ENCODE data around the gene CCIN. TPM values are rescaled to one million over a fixed set of nuclear protein-coding genes. Genes with fewer than 3 reads are reported as not detected.

The CCIN gene
- total RNA-seq, 1 experiment from 2014 or later = 0.20 TPM

GRCh38 chr9:36150574-36151315, 18.4 kb upstream of the CCIN start (continued):
- TF ChIP-seq ZNF532 (CRISPR knock-in tag; IDR thresholded peaks at IDR 0.05; ENCODE audit: borderline replicate concordance) = no peak
- no peak for TF ChIP-seq IRF2 (CRISPR knock-in tag; IDR thresholded peaks at IDR 0.05; ENCODE audit: borderline replicate concordance, low read depth)
- TF ChIP-seq, protein P1, sequence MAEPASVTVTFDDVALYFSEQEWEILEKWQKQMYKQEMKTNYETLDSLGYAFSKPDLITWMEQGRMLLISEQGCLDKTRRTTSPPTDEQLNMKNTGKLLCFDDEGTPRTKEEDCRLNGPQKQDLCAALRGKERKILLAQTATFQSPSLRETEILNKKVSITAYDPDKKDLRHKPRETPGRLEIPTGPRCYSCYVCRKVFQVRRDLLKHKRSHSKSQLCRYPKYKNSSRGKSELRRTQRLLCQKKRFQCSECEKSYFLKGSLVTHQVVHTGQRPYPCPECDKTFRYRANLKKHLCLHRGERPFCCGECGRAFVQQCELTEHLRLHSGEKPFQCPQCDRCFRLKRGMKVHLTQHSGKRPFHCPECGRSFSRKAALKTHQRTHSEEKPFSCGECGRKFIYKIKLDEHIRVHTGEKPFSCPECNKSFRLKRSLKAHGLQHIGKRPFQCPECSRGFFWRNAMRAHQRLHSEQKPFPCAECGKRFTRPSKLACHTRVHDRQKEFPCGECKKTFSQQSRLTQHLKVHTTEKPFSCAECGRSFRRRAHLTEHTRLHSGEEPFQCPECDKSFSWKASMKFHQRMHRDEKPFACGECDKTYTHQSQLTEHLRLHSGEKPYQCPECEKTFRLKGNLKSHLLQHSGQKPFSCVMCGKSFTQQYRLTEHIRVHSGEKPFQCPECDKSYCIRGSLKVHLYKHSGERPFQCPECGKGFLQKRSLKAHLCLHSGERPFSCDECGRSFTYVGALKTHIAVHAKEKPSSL (CRISPR knock-in tag; conservative IDR thresholded peaks at IDR 0.05) = no peak
- TF ChIP-seq GTF2I (CRISPR knock-in tag; conservative IDR thresholded peaks at IDR 0.05) = no peak
- TF ChIP-seq, protein P2, sequence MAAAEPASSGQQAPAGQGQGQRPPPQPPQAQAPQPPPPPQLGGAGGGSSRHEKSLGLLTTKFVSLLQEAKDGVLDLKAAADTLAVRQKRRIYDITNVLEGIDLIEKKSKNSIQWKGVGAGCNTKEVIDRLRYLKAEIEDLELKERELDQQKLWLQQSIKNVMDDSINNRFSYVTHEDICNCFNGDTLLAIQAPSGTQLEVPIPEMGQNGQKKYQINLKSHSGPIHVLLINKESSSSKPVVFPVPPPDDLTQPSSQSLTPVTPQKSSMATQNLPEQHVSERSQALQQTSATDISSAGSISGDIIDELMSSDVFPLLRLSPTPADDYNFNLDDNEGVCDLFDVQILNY (CRISPR knock-in tag; IDR thresholded peaks at IDR 0.05) = no peak
- TF ChIP-seq, protein P3, sequence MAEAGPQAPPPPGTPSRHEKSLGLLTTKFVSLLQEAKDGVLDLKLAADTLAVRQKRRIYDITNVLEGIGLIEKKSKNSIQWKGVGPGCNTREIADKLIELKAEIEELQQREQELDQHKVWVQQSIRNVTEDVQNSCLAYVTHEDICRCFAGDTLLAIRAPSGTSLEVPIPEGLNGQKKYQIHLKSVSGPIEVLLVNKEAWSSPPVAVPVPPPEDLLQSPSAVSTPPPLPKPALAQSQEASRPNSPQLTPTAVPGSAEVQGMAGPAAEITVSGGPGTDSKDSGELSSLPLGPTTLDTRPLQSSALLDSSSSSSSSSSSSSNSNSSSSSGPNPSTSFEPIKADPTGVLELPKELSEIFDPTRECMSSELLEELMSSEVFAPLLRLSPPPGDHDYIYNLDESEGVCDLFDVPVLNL (CRISPR knock-in tag; IDR thresholded peaks at IDR 0.05; ENCODE audit: borderline replicate concordance, low read depth) = no peak

- H3K4me1 Mint-ChIP-seq = peaks cover 6% of the 10 kb centered on the region; the same call in 1 of the 2 replicates
- H3K4me3 Mint-ChIP-seq = no peak overlapping the region
- H3K9me3 Mint-ChIP-seq = peaks cover 7% of the 10 kb centered on the region
- DNase-seq (ENCODE audit: low spot score) = no peak
- ChIA-PET POLR2A (interaction anchor here (2.2 kb wide), 1 partner anchor 12 kb away, joined by 8 read pairs; no protein-coding TSS in a partner anchor), CTCF (interaction anchor here (1.1 to 1.2 kb wide), 2 partner anchors 15 to 206 kb away, joined by 3 read pairs; no protein-coding TSS in a partner anchor)
- H3K36me3 Mint-ChIP-seq = peaks cover 5% of the 10 kb centered on the region
- no peak; the same call in 1 of the 2 replicates for ATAC-seq
- no peak for TF ChIP-seq ETV6 (CRISPR knock-in tag; IDR thresholded peaks at IDR 0.05)
- no peak overlapping the region for H3K27ac Mint-ChIP-seq
- no peaks in the 10 kb centered on the region; the same call in 1 of the 2 replicates for H3K27me3 Mint-ChIP-seq (ENCODE audit: low read depth)
Measured at GRCh38 chr9:36151316-36152210, 17.6 kb upstream of the CCIN start.

GRCh38 chr9:36152741-36153438, 16.3 kb upstream of the CCIN start:
- Mint-ChIP-seq H3K27me3 (ENCODE audit: low read depth) (no peaks in the 10 kb centered on the region), H3K9me3 (peaks cover 4% of the 10 kb centered on the region), H3K4me3 (no peak overlapping the region), H3K4me1 (peaks cover 6% of the 10 kb centered on the region; the same call in 1 of the 2 replicates), H3K27ac (no peak overlapping the region), H3K36me3 (peaks cover 9% of the 10 kb centered on the region)
- CTCF ChIA-PET = interaction anchor here (0.6 to 1.2 kb wide), 3 partner anchors 13 to 270 kb away, joined by 3 read pairs; no protein-coding TSS in a partner anchor
- ATAC-seq (no peak), DNase-seq (ENCODE audit: low spot score) (no peak)
- POLR2A ChIA-PET = interaction anchor here (2.2 kb wide), 1 partner anchor 10 kb away, joined by 8 read pairs; no protein-coding TSS in a partner anchor
- TF ChIP-seq FOXJ3 (CRISPR knock-in tag; IDR thresholded peaks at IDR 0.05; ENCODE audit: borderline replicate concordance) = no peak
- no peak for TF ChIP-seq ZNF396 (CRISPR knock-in tag; IDR thresholded peaks at IDR 0.05; ENCODE audit: borderline replicate concordance)
- TF ChIP-seq ZNF532 (CRISPR knock-in tag; IDR thresholded peaks at IDR 0.05; ENCODE audit: borderline replicate concordance) = no peak
- no peak for TF ChIP-seq CTCF (IDR thresholded peaks at IDR 0.05)
- no peak for TF ChIP-seq ZNF416 (CRISPR knock-in tag; IDR thresholded peaks at IDR 0.05)
